SK-N-SH (cell line): ENCODE results near the gene SLC1A1. TPM values are rescaled to one million over a fixed set of nuclear protein-coding genes. Genes with fewer than 3 reads are reported as not detected.

Experiments used
- CTCF ChIA-PET: fragments of 300-600, 350-600 bp; formaldehyde crosslinking; extraction: SDS; loops from one replicate; lab custom pipeline; 2021; lab: Yijun Ruan, JAX
- POLR2A ChIA-PET: fragments of 350-600 bp; sonication (Branson Sonifier 250); formaldehyde crosslinking; extraction: SDS; loops from one replicate; lab custom pipeline; 2020; ENCODE audit warnings: antibody characterized with exemption, inconsistent platforms; lab: Yijun Ruan, JAX
- DNase-seq: peaks from one replicate; pipeline ENCODE4 v3.0.0; 2012
- H2AFZ ChIP-seq: fragments of 200-600 bp; sonication (generic); 2 replicates; pipeline ENCODE4 v1.8.1; 2016; ENCODE audit warnings: antibody characterized with exemption, mild to moderate bottlenecking, low read depth
- H3F3A ChIP-seq: fragments of 200-600 bp; sonication (generic); replicated peaks from 2 replicates; pipeline ENCODE3; 2016; ENCODE audit warnings: antibody characterized with exemption, mild to moderate bottlenecking; ENCODE audit not compliant: insufficient read depth
- H3K27ac ChIP-seq, 2 experiments: fragments of 200-500 bp in 1 of 2; fragments of 200-600 bp in 1 of 2; sonication (Bioruptor generic) in 1 of 2; sonication (generic), shearing (Covaris generic) in 1 of 2; 2 replicates each; pipeline versions ENCODE4 v1.5.1 to v1.6.1; 2014 to 2016; ENCODE audit warnings: low read depth in 2 of 2, inconsistent platforms in 1 of 2, low read length in 1 of 2, mild to moderate bottlenecking in 1 of 2, mixed read lengths in 1 of 2
- H3K27me3 ChIP-seq: fragments of 200-600 bp; sonication (generic), shearing (Covaris generic); 2 replicates; pipeline ENCODE4 v1.6.1; 2016; ENCODE audit warnings: mixed run types; ENCODE audit not compliant: insufficient read depth
- H3K36me3 ChIP-seq, 2 experiments: fragments of 200-500 bp in 1 of 2; fragments of 200-600 bp in 1 of 2; sonication (Bioruptor generic) in 1 of 2; sonication (generic) in 1 of 2; replicated peaks in 1 of 2; 2 replicates each; pipeline versions ENCODE3 to v1.5.1; 2014 to 2016; ENCODE audit warnings: low read length in 1 of 2, mild to moderate bottlenecking in 1 of 2; ENCODE audit not compliant: insufficient read depth in 2 of 2, control insufficient read depth in 1 of 2
- H3K4me1 ChIP-seq, 2 experiments: fragments of 200-500 bp in 1 of 2; fragments of 200-600 bp in 1 of 2; sonication (Bioruptor generic) in 1 of 2; sonication (generic), shearing (Covaris generic) in 1 of 2; 2 replicates each; pipeline versions ENCODE4 v1.5.1 to v1.6.1; 2014 to 2016; ENCODE audit warnings: low read depth in 1 of 2, low read length in 1 of 2, mixed run types in 1 of 2; ENCODE audit not compliant: insufficient read depth in 2 of 2, control insufficient read depth in 1 of 2
- H3K4me2 ChIP-seq: fragments of 200-600 bp; sonication (generic), shearing (Covaris generic); 2 replicates; pipeline ENCODE4 v1.6.1; 2017; ENCODE audit warnings: mixed run types
- H3K4me3 ChIP-seq, 2 experiments: fragments of 200-500 bp in 1 of 2; fragments of 200-600 bp in 1 of 2; sonication (Bioruptor generic) in 1 of 2; sonication (generic), shearing (Covaris generic) in 1 of 2; 2 replicates each; pipeline versions ENCODE4 v1.5.1 to v1.8.1; 2014 to 2016; ENCODE audit warnings: low read depth in 2 of 2, inconsistent platforms in 1 of 2, low read length in 1 of 2, mild to moderate bottlenecking in 1 of 2, mixed read lengths in 1 of 2, moderate library complexity in 1 of 2
- H3K79me2 ChIP-seq: fragments of 200-600 bp; sonication (generic); 2 replicates; pipeline ENCODE4 v1.8.1; 2017; ENCODE audit warnings: mild to moderate bottlenecking; ENCODE audit not compliant: insufficient read depth
- H3K9ac ChIP-seq: fragments of 200-600 bp; sonication (generic); 2 replicates; pipeline ENCODE4 v1.6.1; 2017; ENCODE audit warnings: mixed run types
- H3K9me2 ChIP-seq: fragments of 200-600 bp; sonication (generic); 2 replicates; pipeline ENCODE4 v1.6.1; 2017; ENCODE audit warnings: mixed run types
- H3K9me3 ChIP-seq: fragments of 200-600 bp; sonication (generic); 2 replicates; pipeline ENCODE4 v1.6.1; 2017; ENCODE audit warnings: mixed run types, mild to moderate bottlenecking, moderate library complexity
- H4K20me1 ChIP-seq: fragments of 200-600 bp; sonication (generic); 2 replicates; pipeline ENCODE4 v1.6.1; 2017; ENCODE audit warnings: mild to moderate bottlenecking, mixed run types; ENCODE audit not compliant: insufficient read depth
- EZH2phosphoT487 ChIP-seq: fragments of 200-600 bp; sonication (generic); IDR thresholded peaks from 2 replicates; pipeline ENCODE4 v1.6.1; 2017; ENCODE audit warnings: low read depth, mixed run types, mild to moderate bottlenecking, antibody characterized with exemption, moderate library complexity, borderline replicate concordance
- FOXM1 ChIP-seq: IDR thresholded peaks from 2 replicates; pipeline ENCODE4 v1.4.0; 2012; ENCODE audit warnings: low read depth, mild to moderate bottlenecking
- GATA2 ChIP-seq: sonication (generic); formaldehyde crosslinking; IDR thresholded peaks from 2 replicates; pipeline ENCODE4 v1.5.0; 2020; ENCODE audit warnings: mild to moderate bottlenecking, missing genetic modification reagents
- MXI1 ChIP-seq: IDR thresholded peaks from 2 replicates; pipeline ENCODE4 v1.6.1; 2012; ENCODE audit warnings: mild to moderate bottlenecking, low read depth, low read length, improper control_type of control experiment
- RXRA ChIP-seq: IDR thresholded peaks from 2 replicates; pipeline ENCODE4 v1.4.0; 2012; ENCODE audit warnings: low read depth, mild to moderate bottlenecking, borderline replicate concordance
- SIN3A ChIP-seq: IDR thresholded peaks from 2 replicates; pipeline ENCODE4 v1.6.1; 2012; ENCODE audit warnings: low read depth, mild to moderate bottlenecking, low read length, moderate library complexity, borderline replicate concordance
- SMC3 ChIP-seq: IDR thresholded peaks from 2 replicates; pipeline ENCODE4 v1.6.1; 2012; ENCODE audit warnings: low read depth, low read length, improper control_type of control experiment
- TEAD4 ChIP-seq: IDR thresholded peaks from 2 replicates; pipeline ENCODE4 v1.4.0; 2012; ENCODE audit warnings: mild to moderate bottlenecking, borderline replicate concordance; ENCODE audit not compliant: insufficient read depth
- YY1 ChIP-seq: IDR thresholded peaks from 2 replicates; pipeline ENCODE4 v1.4.0; 2012; ENCODE audit warnings: low read depth, mild to moderate bottlenecking
- WGBS: methylation state at CpG from one replicate; pipeline ENCODE4 v1.1.6; 2017; ENCODE audit warnings: low lambda C conversion rate; 5-methylcytosine and 5-hydroxymethylcytosine counted together
- polyA plus RNA-seq, 3 experiments: library from polyadenylated mRNA; depleted of rRNA; stranded (reverse); fragments of >200 nt; gene quantifications; 2 replicates each; pipeline ENCODE4 v1.2.3, GENCODE V29; 2012
- TF ChIP-seq, protein P1 (sequence below): IDR thresholded peaks from 2 replicates; pipeline ENCODE4; 2012
- TF ChIP-seq, protein P2 (sequence below): IDR thresholded peaks from 2 replicates; pipeline ENCODE4 v1.6.1; 2012; ENCODE audit warnings: mild to moderate bottlenecking, low read depth, low read length, moderate library complexity

SLC1A1 gene
- polyA plus RNA-seq, 1 of the 3 experiments (the other 2 are of a cell fraction) = 0.23 TPM

DNA sequence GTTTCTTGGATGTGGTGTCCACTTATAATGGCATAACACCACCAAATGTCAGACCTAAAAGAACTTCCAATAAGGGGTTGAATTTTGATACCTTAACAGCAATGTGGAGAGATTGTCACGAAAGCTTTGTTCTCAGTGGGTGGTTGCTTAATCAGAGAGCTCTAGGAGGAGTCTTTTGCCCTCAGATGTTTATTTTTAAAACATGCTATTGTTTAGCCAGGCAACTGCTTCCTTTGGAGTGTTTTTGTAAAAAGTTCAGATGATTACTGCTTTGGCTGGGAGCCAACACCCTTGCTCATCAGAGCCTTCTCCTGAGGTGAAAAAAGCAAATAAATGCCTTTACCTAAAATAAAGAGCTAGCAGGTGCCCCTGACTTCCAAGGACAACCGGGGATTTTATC lies 65.0 kb downstream of the SLC1A1 start:
- no peak overlapping the region for H3K27ac ChIP-seq
- TF ChIP-seq GATA2 (CRISPR knock-in tag) (no peak), EZH2phosphoT487 (no peak), YY1 (no peak), TEAD4 (no peak), SMC3 (no peak)
- TF ChIP-seq, protein P1, sequence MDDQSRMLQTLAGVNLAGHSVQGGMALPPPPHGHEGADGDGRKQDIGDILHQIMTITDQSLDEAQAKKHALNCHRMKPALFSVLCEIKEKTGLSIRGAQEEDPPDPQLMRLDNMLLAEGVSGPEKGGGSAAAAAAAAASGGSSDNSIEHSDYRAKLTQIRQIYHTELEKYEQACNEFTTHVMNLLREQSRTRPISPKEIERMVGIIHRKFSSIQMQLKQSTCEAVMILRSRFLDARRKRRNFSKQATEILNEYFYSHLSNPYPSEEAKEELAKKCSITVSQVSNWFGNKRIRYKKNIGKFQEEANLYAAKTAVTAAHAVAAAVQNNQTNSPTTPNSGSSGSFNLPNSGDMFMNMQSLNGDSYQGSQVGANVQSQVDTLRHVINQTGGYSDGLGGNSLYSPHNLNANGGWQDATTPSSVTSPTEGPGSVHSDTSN = no peak
- TF ChIP-seq, protein P2, sequence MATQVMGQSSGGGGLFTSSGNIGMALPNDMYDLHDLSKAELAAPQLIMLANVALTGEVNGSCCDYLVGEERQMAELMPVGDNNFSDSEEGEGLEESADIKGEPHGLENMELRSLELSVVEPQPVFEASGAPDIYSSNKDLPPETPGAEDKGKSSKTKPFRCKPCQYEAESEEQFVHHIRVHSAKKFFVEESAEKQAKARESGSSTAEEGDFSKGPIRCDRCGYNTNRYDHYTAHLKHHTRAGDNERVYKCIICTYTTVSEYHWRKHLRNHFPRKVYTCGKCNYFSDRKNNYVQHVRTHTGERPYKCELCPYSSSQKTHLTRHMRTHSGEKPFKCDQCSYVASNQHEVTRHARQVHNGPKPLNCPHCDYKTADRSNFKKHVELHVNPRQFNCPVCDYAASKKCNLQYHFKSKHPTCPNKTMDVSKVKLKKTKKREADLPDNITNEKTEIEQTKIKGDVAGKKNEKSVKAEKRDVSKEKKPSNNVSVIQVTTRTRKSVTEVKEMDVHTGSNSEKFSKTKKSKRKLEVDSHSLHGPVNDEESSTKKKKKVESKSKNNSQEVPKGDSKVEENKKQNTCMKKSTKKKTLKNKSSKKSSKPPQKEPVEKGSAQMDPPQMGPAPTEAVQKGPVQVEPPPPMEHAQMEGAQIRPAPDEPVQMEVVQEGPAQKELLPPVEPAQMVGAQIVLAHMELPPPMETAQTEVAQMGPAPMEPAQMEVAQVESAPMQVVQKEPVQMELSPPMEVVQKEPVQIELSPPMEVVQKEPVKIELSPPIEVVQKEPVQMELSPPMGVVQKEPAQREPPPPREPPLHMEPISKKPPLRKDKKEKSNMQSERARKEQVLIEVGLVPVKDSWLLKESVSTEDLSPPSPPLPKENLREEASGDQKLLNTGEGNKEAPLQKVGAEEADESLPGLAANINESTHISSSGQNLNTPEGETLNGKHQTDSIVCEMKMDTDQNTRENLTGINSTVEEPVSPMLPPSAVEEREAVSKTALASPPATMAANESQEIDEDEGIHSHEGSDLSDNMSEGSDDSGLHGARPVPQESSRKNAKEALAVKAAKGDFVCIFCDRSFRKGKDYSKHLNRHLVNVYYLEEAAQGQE = no peak
- TF ChIP-seq, all 33 proteins: peak for 0
- Histone ChIP-seq H3K36me3 (no peaks in the 10 kb centered on the region), H3K79me2 (no peaks in the 10 kb centered on the region), H2AFZ (no peak overlapping the region), H3K9me2 (no peaks in the 10 kb centered on the region), H3K4me1 (no peaks in the 10 kb centered on the region), H3K27me3 (no peaks in the 10 kb centered on the region), H3K4me3 (no peak overlapping the region), H3K9ac (no peak overlapping the region), H4K20me1 (no peaks in the 10 kb centered on the region), H3K4me2 (no peak overlapping the region), H3K9me3 (no peaks in the 10 kb centered on the region), H3F3A (no peaks in the 10 kb centered on the region)
- WGBS = 67% methylated on average over 2 of the region's 2 CpGs
- CTCF ChIA-PET = no interaction called here
- no peak for DNase-seq
- POLR2A ChIA-PET = no interaction called here

DNA sequence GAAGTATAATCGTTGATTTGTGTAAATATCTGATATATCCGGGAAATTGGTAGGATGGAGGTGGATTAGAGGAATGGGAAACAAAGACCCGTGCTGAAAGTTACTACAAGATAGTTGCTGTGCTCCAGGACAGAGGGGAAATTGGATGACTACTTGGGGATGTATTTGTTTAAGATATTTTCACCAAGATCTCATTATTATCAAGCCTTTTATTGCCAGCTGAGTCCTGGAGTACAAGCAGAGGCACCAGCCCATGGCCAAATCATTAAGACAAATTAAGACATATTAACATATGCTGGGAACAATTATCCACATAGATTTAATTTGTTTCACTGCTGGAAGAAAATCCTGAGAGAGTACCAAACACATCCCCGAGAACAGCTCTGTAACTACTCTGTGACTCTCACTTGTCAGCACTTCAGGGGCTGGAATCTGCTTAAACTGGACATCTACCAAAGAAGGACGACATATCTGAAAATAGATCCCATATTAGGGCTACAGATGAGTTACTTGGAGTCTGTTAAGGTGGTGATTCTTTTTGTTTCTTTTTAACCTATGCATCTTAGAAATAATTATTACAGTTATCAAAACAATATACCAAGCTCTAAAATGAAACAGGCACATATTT lies 68.2 kb downstream of the SLC1A1 start:
- Histone ChIP-seq H3F3A (no peaks in the 10 kb centered on the region), H3K27ac (no peak overlapping the region), H3K9me2 (no peaks in the 10 kb centered on the region), H3K9me3 (no peaks in the 10 kb centered on the region), H3K79me2 (no peaks in the 10 kb centered on the region), H3K4me1 (no peaks in the 10 kb centered on the region), H3K4me3 (no peak overlapping the region), H3K4me2 (no peak overlapping the region), H3K27me3 (no peaks in the 10 kb centered on the region), H2AFZ (no peak overlapping the region), H3K36me3 (no peaks in the 10 kb centered on the region), H4K20me1 (no peaks in the 10 kb centered on the region), H3K9ac (no peak overlapping the region)
- DNase-seq = no peak
- CTCF ChIA-PET = interaction anchor here (1.6 kb wide), 1 partner anchor 10 kb away, joined by 5 read pairs; no protein-coding TSS in a partner anchor
- 34% methylated on average over 5 of the region's 5 CpGs for WGBS
- TF ChIP-seq MXI1 (no peak), FOXM1 (no peak), RXRA (no peak), SIN3A (no peak)
- POLR2A ChIA-PET = no interaction called here
